Neural cell (in vitro differentiated cells): ENCODE results near the gene TET2. TPM values are rescaled to one million over a fixed set of nuclear protein-coding genes. Genes with fewer than 3 reads are reported as not detected.

Source experiments
- H2AFZ ChIP-seq: fragments of 200-600, 300-800 bp; sonication (generic), shearing (Covaris generic); 2 replicates; pipeline ENCODE4 v1.6.0; 2014; ENCODE audit warnings: low read depth, mild to moderate bottlenecking, antibody characterized with exemption, low read length, moderate library complexity
- H3F3A ChIP-seq: fragments of 200-600 bp; shearing (Covaris generic); 2 replicates; pipeline ENCODE4 v1.6.1; 2016; ENCODE audit warnings: mild to moderate bottlenecking, moderate library complexity, mixed read lengths, antibody characterized with exemption, low read length; ENCODE audit not compliant: insufficient read depth, poor library complexity, severe bottlenecking
- H3K27ac ChIP-seq: fragments of 200-600, 300-800 bp; sonication (generic), shearing (Covaris generic); 2 replicates; pipeline ENCODE4 v1.5.1; 2014; ENCODE audit warnings: mild to moderate bottlenecking, low read length, moderate library complexity
- H3K27me3 ChIP-seq: fragments of 300-800, 200-600 bp; sonication (generic), shearing (Covaris generic); 2 replicates; pipeline ENCODE4 v1.6.0; 2014; ENCODE audit warnings: mild to moderate bottlenecking, low read depth, low read length, moderate library complexity; ENCODE audit not compliant: insufficient read depth
- H3K36me3 ChIP-seq: fragments of 300-800, 200-600 bp; sonication (generic), shearing (Covaris generic); 2 replicates; pipeline ENCODE4 v1.5.1; 2014; ENCODE audit warnings: mild to moderate bottlenecking, antibody characterized with exemption, low read length, moderate library complexity; ENCODE audit not compliant: insufficient read depth
- H3K4me2 ChIP-seq: fragments of 300-800, 200-600 bp; sonication (generic), shearing (Covaris generic); 2 replicates; pipeline ENCODE4 v1.6.0; 2014; ENCODE audit warnings: mild to moderate bottlenecking, low read length
- H3K4me3 ChIP-seq: fragments of 300-800, 200-600 bp; sonication (generic), shearing (Covaris generic); 2 replicates; pipeline ENCODE4 v1.5.1; 2014; ENCODE audit warnings: mild to moderate bottlenecking, low read length, moderate library complexity
- H3K79me2 ChIP-seq: fragments of 200-600 bp; shearing (Covaris generic); replicated peaks from 2 replicates; pipeline ENCODE4 v1.6.0; 2014; ENCODE audit warnings: mild to moderate bottlenecking, low read length, moderate library complexity; ENCODE audit not compliant: insufficient read depth
- H3K9ac ChIP-seq: fragments of 300-800, 200-600 bp; sonication (generic), shearing (Covaris generic); 2 replicates; pipeline ENCODE4 v1.6.1; 2016; ENCODE audit warnings: mild to moderate bottlenecking, low read length, mixed read lengths
- H3K9me2 ChIP-seq: fragments of 200-600 bp; shearing (Covaris generic); 2 replicates; pipeline ENCODE4 v1.6.1; 2016; ENCODE audit warnings: mild to moderate bottlenecking, low read length, mixed read lengths; ENCODE audit not compliant: insufficient read depth
- H3K9me3 ChIP-seq: fragments of 200-600, 300-800 bp; sonication (generic), shearing (Covaris generic); 2 replicates; pipeline ENCODE4 v1.6.1; 2016; ENCODE audit warnings: mild to moderate bottlenecking, mixed run types, low read length, moderate library complexity, mixed read lengths
- H4K20me1 ChIP-seq: fragments of 200-600 bp; shearing (Covaris generic); 2 replicates; pipeline ENCODE4 v1.6.1; 2016; ENCODE audit warnings: mild to moderate bottlenecking, mixed run types; ENCODE audit not compliant: insufficient read depth
- CTCF ChIP-seq: fragments of 450-650 bp; IDR thresholded peaks from 2 replicates; pipeline ENCODE4 v1.5.1; 2014; ENCODE audit warnings: antibody characterized with exemption, mild to moderate bottlenecking, moderate library complexity; ENCODE audit not compliant: poor library complexity, severe bottlenecking
- EP300 ChIP-seq: fragments of 450-650 bp; conservative IDR thresholded peaks from 2 replicates; pipeline ENCODE4 v1.6.1; 2014; ENCODE audit warnings: antibody characterized with exemption, mild to moderate bottlenecking, moderate library complexity; ENCODE audit not compliant: poor library complexity, severe bottlenecking
- EZH2 ChIP-seq: fragments of 200-600, 300-800 bp; shearing (Covaris generic), sonication (generic); IDR thresholded peaks from 2 replicates; pipeline ENCODE4 v1.6.1; 2014; ENCODE audit warnings: antibody characterized with exemption, low read length, borderline replicate concordance, mild to moderate bottlenecking; ENCODE audit not compliant: insufficient read depth, poor library complexity, severe bottlenecking
- MXI1 ChIP-seq: fragments of 450-650 bp; conservative IDR thresholded peaks from 2 replicates; pipeline ENCODE4 v1.6.1; 2014; ENCODE audit warnings: antibody characterized with exemption, mild to moderate bottlenecking; ENCODE audit not compliant: poor library complexity, severe bottlenecking
- POLR2AphosphoS5 ChIP-seq: IDR thresholded peaks from 2 replicates; pipeline ENCODE4 v1.6.1; 2012
- RAD21 ChIP-seq: fragments of 450-650 bp; conservative IDR thresholded peaks from 2 replicates; pipeline ENCODE4 v1.6.1; 2014; ENCODE audit warnings: antibody characterized with exemption, mild to moderate bottlenecking, moderate library complexity
- SMC3 ChIP-seq: fragments of 450-650 bp; conservative IDR thresholded peaks from 2 replicates; pipeline ENCODE4 v1.6.1; 2014; ENCODE audit warnings: antibody characterized with exemption, mild to moderate bottlenecking, moderate library complexity; ENCODE audit not compliant: poor library complexity
- TAF1 ChIP-seq: IDR thresholded peaks from 2 replicates; pipeline ENCODE4 v1.6.1; 2012; ENCODE audit warnings: low read depth
- polyA plus RNA-seq: library from polyadenylated mRNA; depleted of rRNA; stranded (reverse); fragments of >200 nt; gene quantifications from 2 replicates; pipeline ENCODE4 v1.2.3, GENCODE V29; 2014
- small RNA-seq, 3 experiments: library from RNA; depleted of rRNA; stranded (forward); fragments of <200 nt; gene quantifications; one replicate each; pipeline ENCODE3, GENCODE V24; 2012
- TF ChIP-seq, protein P1 (sequence below): IDR thresholded peaks from 2 replicates; pipeline ENCODE4 v1.6.1; 2012; ENCODE audit warnings: borderline replicate concordance

TET2 gene
- polyA plus RNA-seq, 1 donor from 2014 or later = 27.1 TPM

- no peaks in the 10 kb centered on the region for H3K79me2 ChIP-seq
- H3K9me3 ChIP-seq = no peaks in the 10 kb centered on the region
- TF ChIP-seq RAD21 (no peak), POLR2AphosphoS5 (peak; percentile 86), CTCF (no peak), EZH2 (no peak), MXI1 (peak; percentile 9), TAF1 (peak; percentile 50), EP300 (peak; percentile 93), SMC3 (peak; percentile 19)
- TF ChIP-seq, protein P1, sequence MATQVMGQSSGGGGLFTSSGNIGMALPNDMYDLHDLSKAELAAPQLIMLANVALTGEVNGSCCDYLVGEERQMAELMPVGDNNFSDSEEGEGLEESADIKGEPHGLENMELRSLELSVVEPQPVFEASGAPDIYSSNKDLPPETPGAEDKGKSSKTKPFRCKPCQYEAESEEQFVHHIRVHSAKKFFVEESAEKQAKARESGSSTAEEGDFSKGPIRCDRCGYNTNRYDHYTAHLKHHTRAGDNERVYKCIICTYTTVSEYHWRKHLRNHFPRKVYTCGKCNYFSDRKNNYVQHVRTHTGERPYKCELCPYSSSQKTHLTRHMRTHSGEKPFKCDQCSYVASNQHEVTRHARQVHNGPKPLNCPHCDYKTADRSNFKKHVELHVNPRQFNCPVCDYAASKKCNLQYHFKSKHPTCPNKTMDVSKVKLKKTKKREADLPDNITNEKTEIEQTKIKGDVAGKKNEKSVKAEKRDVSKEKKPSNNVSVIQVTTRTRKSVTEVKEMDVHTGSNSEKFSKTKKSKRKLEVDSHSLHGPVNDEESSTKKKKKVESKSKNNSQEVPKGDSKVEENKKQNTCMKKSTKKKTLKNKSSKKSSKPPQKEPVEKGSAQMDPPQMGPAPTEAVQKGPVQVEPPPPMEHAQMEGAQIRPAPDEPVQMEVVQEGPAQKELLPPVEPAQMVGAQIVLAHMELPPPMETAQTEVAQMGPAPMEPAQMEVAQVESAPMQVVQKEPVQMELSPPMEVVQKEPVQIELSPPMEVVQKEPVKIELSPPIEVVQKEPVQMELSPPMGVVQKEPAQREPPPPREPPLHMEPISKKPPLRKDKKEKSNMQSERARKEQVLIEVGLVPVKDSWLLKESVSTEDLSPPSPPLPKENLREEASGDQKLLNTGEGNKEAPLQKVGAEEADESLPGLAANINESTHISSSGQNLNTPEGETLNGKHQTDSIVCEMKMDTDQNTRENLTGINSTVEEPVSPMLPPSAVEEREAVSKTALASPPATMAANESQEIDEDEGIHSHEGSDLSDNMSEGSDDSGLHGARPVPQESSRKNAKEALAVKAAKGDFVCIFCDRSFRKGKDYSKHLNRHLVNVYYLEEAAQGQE = peak; percentile 88
- H3F3A ChIP-seq = no peaks in the 10 kb centered on the region
- no peaks in the 10 kb centered on the region for H3K27me3 ChIP-seq
- H3K9me2 ChIP-seq = no peaks in the 10 kb centered on the region
- peak overlapping the region; percentile 86 for H3K27ac ChIP-seq
- no peak overlapping the region for H2AFZ ChIP-seq
- peak overlapping the region; percentile 53 for H3K4me2 ChIP-seq
- no peaks in the 10 kb centered on the region for H3K36me3 ChIP-seq
- H3K4me3 ChIP-seq = peak overlapping the region; percentile 31
- H3K9ac ChIP-seq = peak overlapping the region; percentile 39
- H4K20me1 ChIP-seq = no peaks in the 10 kb centered on the region
Observed at GRCh38 chr4:105329081-105329480, 182.4 kb downstream of the TET2 start.

Small RNA genes within 50 kb of the gene (small RNA-seq; reads per million reads assigned to genes)
- 0 reads per million in 3 experiments for gene RF00322
- 0 reads per million in 3 experiments for gene RN7SL89P
